SK-N-SH (cell line): ENCODE data around the gene CFDP1. TPM values are rescaled to one million over a fixed set of nuclear protein-coding genes. Genes with fewer than 3 reads are reported as not detected.

Source experiments
- CTCF ChIA-PET: fragments of 300-600, 350-600 bp; formaldehyde crosslinking; extraction: SDS; loops from one replicate; lab custom pipeline; 2021; lab: Yijun Ruan, JAX
- POLR2A ChIA-PET: fragments of 350-600 bp; sonication (Branson Sonifier 250); formaldehyde crosslinking; extraction: SDS; loops from one replicate; lab custom pipeline; 2020; ENCODE audit warnings: antibody characterized with exemption, inconsistent platforms; lab: Yijun Ruan, JAX
- DNase-seq: peaks from one replicate; pipeline ENCODE4 v3.0.0; 2012
- H2AFZ ChIP-seq: fragments of 200-600 bp; sonication (generic); 2 replicates; pipeline ENCODE4 v1.8.1; 2016; ENCODE audit warnings: antibody characterized with exemption, mild to moderate bottlenecking, low read depth
- H3F3A ChIP-seq: fragments of 200-600 bp; sonication (generic); replicated peaks from 2 replicates; pipeline ENCODE3; 2016; ENCODE audit warnings: antibody characterized with exemption, mild to moderate bottlenecking; ENCODE audit not compliant: insufficient read depth
- H3K27ac ChIP-seq, 2 experiments: fragments of 200-500 bp in 1 of 2; fragments of 200-600 bp in 1 of 2; sonication (Bioruptor generic) in 1 of 2; sonication (generic), shearing (Covaris generic) in 1 of 2; 2 replicates each; pipeline versions ENCODE4 v1.5.1 to v1.6.1; 2014 to 2016; ENCODE audit warnings: low read depth in 2 of 2, inconsistent platforms in 1 of 2, low read length in 1 of 2, mild to moderate bottlenecking in 1 of 2, mixed read lengths in 1 of 2
- H3K27me3 ChIP-seq: fragments of 200-600 bp; sonication (generic), shearing (Covaris generic); 2 replicates; pipeline ENCODE4 v1.6.1; 2016; ENCODE audit warnings: mixed run types; ENCODE audit not compliant: insufficient read depth
- H3K36me3 ChIP-seq, 2 experiments: fragments of 200-500 bp in 1 of 2; fragments of 200-600 bp in 1 of 2; sonication (Bioruptor generic) in 1 of 2; sonication (generic) in 1 of 2; replicated peaks in 1 of 2; 2 replicates each; pipeline versions ENCODE3 to v1.5.1; 2014 to 2016; ENCODE audit warnings: low read length in 1 of 2, mild to moderate bottlenecking in 1 of 2; ENCODE audit not compliant: insufficient read depth in 2 of 2, control insufficient read depth in 1 of 2
- H3K4me1 ChIP-seq, 2 experiments: fragments of 200-500 bp in 1 of 2; fragments of 200-600 bp in 1 of 2; sonication (Bioruptor generic) in 1 of 2; sonication (generic), shearing (Covaris generic) in 1 of 2; 2 replicates each; pipeline versions ENCODE4 v1.5.1 to v1.6.1; 2014 to 2016; ENCODE audit warnings: low read depth in 1 of 2, low read length in 1 of 2, mixed run types in 1 of 2; ENCODE audit not compliant: insufficient read depth in 2 of 2, control insufficient read depth in 1 of 2
- H3K4me2 ChIP-seq: fragments of 200-600 bp; sonication (generic), shearing (Covaris generic); 2 replicates; pipeline ENCODE4 v1.6.1; 2017; ENCODE audit warnings: mixed run types
- H3K4me3 ChIP-seq, 2 experiments: fragments of 200-500 bp in 1 of 2; fragments of 200-600 bp in 1 of 2; sonication (Bioruptor generic) in 1 of 2; sonication (generic), shearing (Covaris generic) in 1 of 2; 2 replicates each; pipeline versions ENCODE4 v1.5.1 to v1.8.1; 2014 to 2016; ENCODE audit warnings: low read depth in 2 of 2, inconsistent platforms in 1 of 2, low read length in 1 of 2, mild to moderate bottlenecking in 1 of 2, mixed read lengths in 1 of 2, moderate library complexity in 1 of 2
- H3K79me2 ChIP-seq: fragments of 200-600 bp; sonication (generic); 2 replicates; pipeline ENCODE4 v1.8.1; 2017; ENCODE audit warnings: mild to moderate bottlenecking; ENCODE audit not compliant: insufficient read depth
- H3K9ac ChIP-seq: fragments of 200-600 bp; sonication (generic); 2 replicates; pipeline ENCODE4 v1.6.1; 2017; ENCODE audit warnings: mixed run types
- H3K9me2 ChIP-seq: fragments of 200-600 bp; sonication (generic); 2 replicates; pipeline ENCODE4 v1.6.1; 2017; ENCODE audit warnings: mixed run types
- H3K9me3 ChIP-seq: fragments of 200-600 bp; sonication (generic); 2 replicates; pipeline ENCODE4 v1.6.1; 2017; ENCODE audit warnings: mixed run types, mild to moderate bottlenecking, moderate library complexity
- H4K20me1 ChIP-seq: fragments of 200-600 bp; sonication (generic); 2 replicates; pipeline ENCODE4 v1.6.1; 2017; ENCODE audit warnings: mild to moderate bottlenecking, mixed run types; ENCODE audit not compliant: insufficient read depth
- CHD2 ChIP-seq: fragments of 150-350 bp; IDR thresholded peaks from 2 replicates; pipeline ENCODE4 v1.6.1; 2018; ENCODE audit warnings: low read length; ENCODE audit not compliant: partially characterized antibody
- EP300 ChIP-seq, 2 experiments: IDR thresholded peaks; 2 replicates each; pipeline versions ENCODE4 v1.4.0 to v1.6.1; 2012; ENCODE audit warnings: borderline replicate concordance in 1 of 2, low read depth in 1 of 2, low read length in 1 of 2
- GABPA ChIP-seq: IDR thresholded peaks from 2 replicates; pipeline ENCODE4 v1.4.0; 2012; ENCODE audit warnings: low read depth, mild to moderate bottlenecking
- GATA2 ChIP-seq: sonication (generic); formaldehyde crosslinking; IDR thresholded peaks from 2 replicates; pipeline ENCODE4 v1.5.0; 2020; ENCODE audit warnings: mild to moderate bottlenecking, missing genetic modification reagents
- JUND ChIP-seq: IDR thresholded peaks from 2 replicates; pipeline ENCODE4 v1.4.0; 2012
- MXI1 ChIP-seq: IDR thresholded peaks from 2 replicates; pipeline ENCODE4 v1.6.1; 2012; ENCODE audit warnings: mild to moderate bottlenecking, low read depth, low read length, improper control_type of control experiment
- NRF1 ChIP-seq: IDR thresholded peaks from 2 replicates; pipeline ENCODE4 v1.6.1; 2012; ENCODE audit warnings: low read depth, mild to moderate bottlenecking, low read length
- RXRA ChIP-seq: IDR thresholded peaks from 2 replicates; pipeline ENCODE4 v1.4.0; 2012; ENCODE audit warnings: low read depth, mild to moderate bottlenecking, borderline replicate concordance
- SIN3A ChIP-seq: IDR thresholded peaks from 2 replicates; pipeline ENCODE4 v1.6.1; 2012; ENCODE audit warnings: low read depth, mild to moderate bottlenecking, low read length, moderate library complexity, borderline replicate concordance
- SMC3 ChIP-seq: IDR thresholded peaks from 2 replicates; pipeline ENCODE4 v1.6.1; 2012; ENCODE audit warnings: low read depth, low read length, improper control_type of control experiment
- TAF1 ChIP-seq: IDR thresholded peaks from 2 replicates; pipeline ENCODE4 v1.6.1; 2012; ENCODE audit warnings: low read depth, mild to moderate bottlenecking, low read length, moderate library complexity, borderline replicate concordance
- WGBS: methylation state at CpG from one replicate; pipeline ENCODE4 v1.1.6; 2017; ENCODE audit warnings: low lambda C conversion rate; 5-methylcytosine and 5-hydroxymethylcytosine counted together
- polyA plus RNA-seq, 3 experiments: library from polyadenylated mRNA; depleted of rRNA; stranded (reverse); fragments of >200 nt; gene quantifications; 2 replicates each; pipeline ENCODE4 v1.2.3, GENCODE V29; 2012
- TF ChIP-seq, protein P1 (sequence below): IDR thresholded peaks from 2 replicates; pipeline ENCODE4 v1.4.0; 2012; ENCODE audit warnings: low read depth, borderline replicate concordance
- TF ChIP-seq, protein P2 (sequence below): IDR thresholded peaks from 2 replicates; pipeline ENCODE4; 2012
- TF ChIP-seq, protein P3 (sequence below): IDR thresholded peaks from 2 replicates; pipeline ENCODE4 v1.4.0; 2012; ENCODE audit warnings: low read depth, borderline replicate concordance
- TF ChIP-seq, protein P4 (sequence below): IDR thresholded peaks from 2 replicates; pipeline ENCODE4 v1.6.1; 2012; ENCODE audit warnings: mild to moderate bottlenecking, low read depth, low read length, moderate library complexity

Gene CFDP1
- polyA plus RNA-seq, 1 of the 3 experiments (the other 2 are of a cell fraction): 46.0 TPM

DNA sequence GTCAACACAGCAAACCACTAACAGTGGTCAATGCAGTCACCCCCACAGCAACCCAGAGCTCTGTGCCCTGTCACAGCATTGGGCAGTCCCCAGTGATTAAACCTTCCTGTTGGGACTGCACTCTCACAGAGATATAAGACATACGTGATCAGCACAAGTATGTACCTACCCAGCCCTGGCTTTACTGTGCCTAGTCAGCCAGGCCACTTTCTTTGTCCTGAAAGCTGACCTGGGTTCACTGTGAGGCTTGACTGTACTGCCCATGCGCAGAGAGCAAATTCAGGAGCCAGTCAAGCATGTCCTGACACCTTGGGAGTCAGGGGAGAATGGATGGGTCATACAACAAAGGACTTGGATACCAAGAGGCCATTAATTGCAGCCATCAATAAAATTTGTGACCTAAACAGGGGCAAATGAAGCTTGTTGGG is 42.1 kb upstream of the CFDP1 start:
- H3K36me3 ChIP-seq: no peaks in the 10 kb centered on the region
- TF ChIP-seq TAF1 (no peak), EP300 (IDR thresholded peaks at IDR 0.05; ENCODE audit: borderline replicate concordance in 1 of 2, low read depth in 1 of 2, low read length in 1 of 2) (no peak), GATA2 (no peak), RXRA (no peak)
- TF ChIP-seq, protein P1, sequence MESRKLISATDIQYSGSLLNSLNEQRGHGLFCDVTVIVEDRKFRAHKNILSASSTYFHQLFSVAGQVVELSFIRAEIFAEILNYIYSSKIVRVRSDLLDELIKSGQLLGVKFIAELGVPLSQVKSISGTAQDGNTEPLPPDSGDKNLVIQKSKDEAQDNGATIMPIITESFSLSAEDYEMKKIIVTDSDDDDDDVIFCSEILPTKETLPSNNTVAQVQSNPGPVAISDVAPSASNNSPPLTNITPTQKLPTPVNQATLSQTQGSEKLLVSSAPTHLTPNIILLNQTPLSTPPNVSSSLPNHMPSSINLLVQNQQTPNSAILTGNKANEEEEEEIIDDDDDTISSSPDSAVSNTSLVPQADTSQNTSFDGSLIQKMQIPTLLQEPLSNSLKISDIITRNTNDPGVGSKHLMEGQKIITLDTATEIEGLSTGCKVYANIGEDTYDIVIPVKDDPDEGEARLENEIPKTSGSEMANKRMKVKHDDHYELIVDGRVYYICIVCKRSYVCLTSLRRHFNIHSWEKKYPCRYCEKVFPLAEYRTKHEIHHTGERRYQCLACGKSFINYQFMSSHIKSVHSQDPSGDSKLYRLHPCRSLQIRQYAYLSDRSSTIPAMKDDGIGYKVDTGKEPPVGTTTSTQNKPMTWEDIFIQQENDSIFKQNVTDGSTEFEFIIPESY: no peak
- TF ChIP-seq, protein P2, sequence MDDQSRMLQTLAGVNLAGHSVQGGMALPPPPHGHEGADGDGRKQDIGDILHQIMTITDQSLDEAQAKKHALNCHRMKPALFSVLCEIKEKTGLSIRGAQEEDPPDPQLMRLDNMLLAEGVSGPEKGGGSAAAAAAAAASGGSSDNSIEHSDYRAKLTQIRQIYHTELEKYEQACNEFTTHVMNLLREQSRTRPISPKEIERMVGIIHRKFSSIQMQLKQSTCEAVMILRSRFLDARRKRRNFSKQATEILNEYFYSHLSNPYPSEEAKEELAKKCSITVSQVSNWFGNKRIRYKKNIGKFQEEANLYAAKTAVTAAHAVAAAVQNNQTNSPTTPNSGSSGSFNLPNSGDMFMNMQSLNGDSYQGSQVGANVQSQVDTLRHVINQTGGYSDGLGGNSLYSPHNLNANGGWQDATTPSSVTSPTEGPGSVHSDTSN: no peak
- TF ChIP-seq, protein P3, sequence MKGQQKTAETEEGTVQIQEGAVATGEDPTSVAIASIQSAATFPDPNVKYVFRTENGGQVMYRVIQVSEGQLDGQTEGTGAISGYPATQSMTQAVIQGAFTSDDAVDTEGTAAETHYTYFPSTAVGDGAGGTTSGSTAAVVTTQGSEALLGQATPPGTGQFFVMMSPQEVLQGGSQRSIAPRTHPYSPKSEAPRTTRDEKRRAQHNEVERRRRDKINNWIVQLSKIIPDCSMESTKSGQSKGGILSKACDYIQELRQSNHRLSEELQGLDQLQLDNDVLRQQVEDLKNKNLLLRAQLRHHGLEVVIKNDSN: no peak
- no peaks in the 10 kb centered on the region for H4K20me1 ChIP-seq
- H3K4me1 ChIP-seq: peaks cover 0 to 3% of the 10 kb centered on the region in 2 experiments; a peak in 1 of 4 replicates
- H3K27me3 ChIP-seq: no peaks in the 10 kb centered on the region
- H3K79me2 ChIP-seq: no peaks in the 10 kb centered on the region
- WGBS: 71% methylated on average over 1 of the region's 2 CpGs
- no peak overlapping the region for H3K4me3 ChIP-seq
- H3F3A ChIP-seq: no peaks in the 10 kb centered on the region
- no peak overlapping the region for H3K27ac ChIP-seq
- H3K9me2 ChIP-seq: no peaks in the 10 kb centered on the region
- ChIA-PET POLR2A (no interaction called here), CTCF (interaction anchor here (0.8 to 1.4 kb wide), 3 partner anchors 10 to 42 kb away, joined by 4 to 6 read pairs (median 4); partner anchors contain the start of gene CFDP1)
- no peak overlapping the region for H3K4me2 ChIP-seq
- H3K9ac ChIP-seq: no peak overlapping the region
- H2AFZ ChIP-seq: no peak overlapping the region
- no peak for DNase-seq
- H3K9me3 ChIP-seq: no peaks in the 10 kb centered on the region

DNA sequence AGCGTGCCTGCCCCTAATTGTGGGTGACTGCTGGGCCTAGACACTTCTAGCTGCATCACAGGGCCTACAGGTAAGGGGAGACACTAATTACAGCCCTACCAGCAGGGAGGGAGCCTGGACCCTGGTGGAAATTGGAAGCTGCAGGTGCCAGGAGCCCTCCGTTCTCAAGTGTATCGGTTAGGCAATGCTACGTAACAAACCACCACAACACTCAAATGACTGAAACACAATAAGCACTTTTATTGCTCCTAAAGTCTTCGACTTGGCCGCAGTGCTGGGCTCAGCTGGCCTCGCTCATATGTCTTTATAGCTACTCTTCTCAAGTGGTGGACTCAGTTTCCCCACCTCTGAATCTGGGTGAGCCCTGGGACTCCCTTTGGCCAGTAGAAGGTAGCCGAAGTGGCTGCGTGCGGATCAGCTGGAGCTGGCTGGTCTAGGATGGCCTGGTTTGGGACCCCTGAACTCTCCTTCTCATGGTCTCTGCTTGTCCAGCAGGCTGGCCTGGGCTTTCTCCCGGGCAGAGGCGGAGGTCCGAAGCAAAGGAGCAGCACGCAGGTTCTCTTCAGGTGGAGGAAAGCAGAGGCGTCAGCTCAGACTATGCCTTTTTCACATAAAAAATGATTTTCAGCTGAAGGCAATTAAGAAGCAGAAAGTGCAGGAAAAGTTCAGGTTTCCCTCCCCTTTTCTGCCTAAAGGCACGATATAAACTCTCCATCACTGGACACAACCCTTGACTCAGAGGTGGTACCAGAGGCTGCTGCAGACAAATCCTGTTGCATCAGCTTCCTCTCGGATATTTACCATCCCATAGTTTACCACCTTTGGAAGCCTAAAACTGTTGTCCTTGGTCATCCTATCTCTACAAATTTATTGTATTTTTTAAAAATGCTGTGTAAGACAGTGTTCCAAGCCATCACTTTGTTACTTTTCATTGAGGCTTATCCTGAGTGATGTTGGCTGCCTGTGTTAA is 39.9 kb upstream of the CFDP1 start:
- no peak for TF ChIP-seq SMC3
- no peak for TF ChIP-seq JUND
- TF ChIP-seq, protein P4, sequence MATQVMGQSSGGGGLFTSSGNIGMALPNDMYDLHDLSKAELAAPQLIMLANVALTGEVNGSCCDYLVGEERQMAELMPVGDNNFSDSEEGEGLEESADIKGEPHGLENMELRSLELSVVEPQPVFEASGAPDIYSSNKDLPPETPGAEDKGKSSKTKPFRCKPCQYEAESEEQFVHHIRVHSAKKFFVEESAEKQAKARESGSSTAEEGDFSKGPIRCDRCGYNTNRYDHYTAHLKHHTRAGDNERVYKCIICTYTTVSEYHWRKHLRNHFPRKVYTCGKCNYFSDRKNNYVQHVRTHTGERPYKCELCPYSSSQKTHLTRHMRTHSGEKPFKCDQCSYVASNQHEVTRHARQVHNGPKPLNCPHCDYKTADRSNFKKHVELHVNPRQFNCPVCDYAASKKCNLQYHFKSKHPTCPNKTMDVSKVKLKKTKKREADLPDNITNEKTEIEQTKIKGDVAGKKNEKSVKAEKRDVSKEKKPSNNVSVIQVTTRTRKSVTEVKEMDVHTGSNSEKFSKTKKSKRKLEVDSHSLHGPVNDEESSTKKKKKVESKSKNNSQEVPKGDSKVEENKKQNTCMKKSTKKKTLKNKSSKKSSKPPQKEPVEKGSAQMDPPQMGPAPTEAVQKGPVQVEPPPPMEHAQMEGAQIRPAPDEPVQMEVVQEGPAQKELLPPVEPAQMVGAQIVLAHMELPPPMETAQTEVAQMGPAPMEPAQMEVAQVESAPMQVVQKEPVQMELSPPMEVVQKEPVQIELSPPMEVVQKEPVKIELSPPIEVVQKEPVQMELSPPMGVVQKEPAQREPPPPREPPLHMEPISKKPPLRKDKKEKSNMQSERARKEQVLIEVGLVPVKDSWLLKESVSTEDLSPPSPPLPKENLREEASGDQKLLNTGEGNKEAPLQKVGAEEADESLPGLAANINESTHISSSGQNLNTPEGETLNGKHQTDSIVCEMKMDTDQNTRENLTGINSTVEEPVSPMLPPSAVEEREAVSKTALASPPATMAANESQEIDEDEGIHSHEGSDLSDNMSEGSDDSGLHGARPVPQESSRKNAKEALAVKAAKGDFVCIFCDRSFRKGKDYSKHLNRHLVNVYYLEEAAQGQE: no peak
- TF ChIP-seq TAF1: no peak
- no peak for TF ChIP-seq NRF1
- TF ChIP-seq GABPA: no peak
- no peak for TF ChIP-seq GATA2
- TF ChIP-seq MXI1: no peak
- no peak for TF ChIP-seq CHD2
- TF ChIP-seq SIN3A: no peak
- Histone ChIP-seq H3K27me3 (no peaks in the 10 kb centered on the region), H3K27ac (no peak overlapping the region), H3K36me3 (no peaks in the 10 kb centered on the region), H3K9ac (no peak overlapping the region), H3K9me2 (no peaks in the 10 kb centered on the region), H4K20me1 (no peaks in the 10 kb centered on the region), H2AFZ (no peak overlapping the region), H3K79me2 (no peaks in the 10 kb centered on the region), H3K9me3 (no peaks in the 10 kb centered on the region), H3F3A (no peaks in the 10 kb centered on the region), H3K4me2 (no peak overlapping the region), H3K4me3 (no peak overlapping the region), H3K4me1 (peaks cover 0 to 3% of the 10 kb centered on the region in 2 experiments; a peak in 1 of 4 replicates)
- ChIA-PET CTCF (interaction anchor here (0.9 to 5.4 kb wide), 19 partner anchors 8 to 290 kb away, joined by 3 to 40 read pairs (median 7); partner anchors contain the start of genes ADAT1, CHST6, GABARAPL2 and TMEM170A), POLR2A (no interaction called here)
- WGBS: 90% methylated on average over 13 of the region's 17 CpGs
- DNase-seq: no peak
